GM12874 (cell line): ENCODE measurements around the gene GLYATL1B.
"Not testable (repeated sequence)": the region's sequence is repeated elsewhere in the genome, so short reads cannot be mapped to it uniquely, and the experiment has no call there.

Source experiments
- CTCF ChIP-seq: IDR thresholded peaks from 2 replicates; pipeline ENCODE4 v1.5.1; 2011; ENCODE audit warnings: low read depth, mild to moderate bottlenecking, control low read depth, low read length, moderate library complexity; ENCODE audit not compliant: insufficient read depth

GLYATL1B gene, protein sequence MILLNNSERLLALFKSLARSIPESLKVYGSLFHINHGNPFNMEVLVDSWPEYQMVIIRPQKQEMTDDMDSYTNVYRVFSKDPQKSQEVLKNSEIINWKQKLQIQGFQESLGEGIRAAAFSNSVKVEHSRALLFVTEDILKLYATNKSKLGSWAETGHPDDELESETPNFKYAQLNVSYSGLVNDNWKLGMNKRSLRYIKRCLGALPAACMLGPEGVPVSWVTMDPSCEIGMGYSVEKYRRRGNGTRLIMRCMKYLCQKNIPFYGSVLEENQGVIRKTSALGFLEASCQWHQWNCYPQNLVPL

GRCh38 chr11:59086007-59086406 lies at the start of gene GLYATL1B:
Gene GLYATL1B, plus strand, starts transcription at chr11:59086307. Its CDS starts 0 bp downstream, at chr11:59086307.
- TF ChIP-seq CTCF, result not testable (repeated sequence)

DNA sequence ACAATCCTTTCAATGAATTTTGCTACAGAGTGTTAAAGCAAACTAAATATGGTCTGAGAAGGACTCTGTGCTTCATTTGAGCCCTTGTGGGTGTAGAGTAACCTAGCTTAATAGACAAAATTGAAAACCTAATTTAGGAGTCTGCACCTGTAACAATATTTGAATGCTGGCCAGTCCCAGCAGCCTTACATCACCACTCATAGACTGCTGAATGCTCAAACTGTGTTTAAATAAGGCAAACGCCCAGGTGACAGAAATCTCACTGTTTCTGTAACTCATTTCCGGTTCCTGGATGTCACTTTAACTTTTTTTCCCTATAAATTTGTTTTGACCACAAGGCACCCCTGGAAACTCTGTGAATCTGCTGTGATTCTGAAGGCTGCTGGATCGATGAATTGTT lies 45.5 kb upstream of the GLYATL1B start:
- no peak for TF ChIP-seq CTCF

GRCh38 chr11:59053387-59053786 lies 32.7 kb upstream of the GLYATL1B start:
- TF ChIP-seq CTCF, result peak; percentile 63

- peak; percentile 89 for TF ChIP-seq CTCF
These were observed 27.7 kb upstream of the GLYATL1B start for GRCh38 chr11:59058120-59059033.

GRCh38 chr11:59062602-59063529 lies 23.2 kb upstream of the GLYATL1B start:
- TF ChIP-seq CTCF, result no peak

DNA sequence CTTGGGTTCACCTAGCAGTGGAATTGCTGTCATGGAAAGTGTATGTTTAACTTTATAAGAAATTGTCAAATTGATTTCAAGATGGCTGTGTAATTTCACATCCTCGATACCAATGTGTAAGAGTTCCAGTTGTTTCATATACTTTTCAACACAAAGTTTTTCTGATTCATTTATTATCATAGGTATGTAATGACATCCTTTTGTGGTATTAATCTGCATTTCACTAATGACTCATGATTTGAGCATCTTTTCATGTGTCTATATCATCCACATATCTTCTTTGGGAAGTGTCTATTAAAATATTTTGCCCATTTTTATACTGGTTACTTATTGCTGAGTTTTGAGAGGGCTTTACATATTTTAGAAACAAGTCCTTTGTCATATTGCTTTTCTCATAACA lies 17.0 kb upstream of the GLYATL1B start:
- no peak for TF ChIP-seq CTCF
